Endothelial cell of umbilical vein (primary cell): Measurements from ENCODE around the gene PGA3. TPM values are rescaled to one million over a fixed set of nuclear protein-coding genes. Genes with fewer than 3 reads are reported as not detected.

Source experiments
- BruUV-seq: library from RNA; stranded (reverse); fragments of 400-500 nt; replicated peaks from 2 replicates; lab custom pipeline; 2021; lab: Mats Ljungman, UMichigan
- CTCF ChIA-PET: fragments of 300-600, 350-600 bp; sonication (Branson Sonifier 250); formaldehyde crosslinking; loops from one replicate; lab custom pipeline; 2021; ENCODE audit warnings: antibody characterized with exemption, inconsistent platforms; lab: Charles Lee
- POLR2A ChIA-PET: fragments of 300-600, 350-600 bp; sonication (Branson Sonifier 250); formaldehyde crosslinking; loops from one replicate; lab custom pipeline; 2021; ENCODE audit warnings: antibody characterized with exemption, inconsistent platforms; lab: Charles Lee
- DNase-seq: peaks from one replicate; pipeline ENCODE4 v3.0.0-alpha.2; 2011; ENCODE audit warnings: low read depth, low spot score
- FAIRE-seq: peaks from 2 replicates; lab custom pipeline; 2011; peaks lifted over from hg19 to GRCh38; lab: Jason Lieb, UNC
- H2AFZ ChIP-seq: 2 replicates; pipeline ENCODE4 v1.6.0; 2012; ENCODE audit warnings: low read depth, low read length, control low read depth, inconsistent platforms
- H3K27ac ChIP-seq: 2 replicates; pipeline ENCODE4 v1.5.1; 2011; ENCODE audit warnings: low read depth, mild to moderate bottlenecking, control low read depth, low read length, moderate library complexity; ENCODE audit not compliant: insufficient read depth
- H3K27me3 ChIP-seq, 2 experiments: 2 replicates each; pipeline versions ENCODE4 v1.6.0 to v1.6.1; 2011; ENCODE audit warnings: low read length in 2 of 2, mixed read lengths in 1 of 2; ENCODE audit not compliant: control insufficient read depth in 2 of 2, insufficient read depth in 2 of 2
- H3K36me3 ChIP-seq, 2 experiments: 2 replicates in 1 of 2; 3 replicates in 1 of 2; pipeline ENCODE4 v1.5.1; 2011; ENCODE audit warnings: low read length in 2 of 2, mild to moderate bottlenecking in 1 of 2, moderate library complexity in 1 of 2; ENCODE audit not compliant: control insufficient read depth in 2 of 2, insufficient read depth in 2 of 2; ENCODE audit errors: extremely low read depth in 1 of 2
- H3K4me1 ChIP-seq: 3 replicates; pipeline ENCODE4 v1.5.1; 2011; ENCODE audit warnings: mild to moderate bottlenecking, low read length; ENCODE audit not compliant: control insufficient read depth, insufficient read depth; ENCODE audit errors: extremely low read depth
- H3K4me2 ChIP-seq: 2 replicates; pipeline ENCODE4 v1.6.1; 2011; ENCODE audit warnings: low read length, control low read depth, mixed read lengths; ENCODE audit not compliant: insufficient read depth
- H3K4me3 ChIP-seq, 3 experiments: fragments of 200-600 bp in 1 of 3; sonication (generic), shearing (Covaris generic) in 1 of 3; replicated peaks in 1 of 3; 2 replicates each; pipeline ENCODE4 v1.5.1; 2011 to 2016; ENCODE audit warnings: control low read depth in 3 of 3, low read length in 3 of 3, mild to moderate bottlenecking in 2 of 3, inconsistent platforms in 1 of 3, low read depth in 1 of 3, moderate library complexity in 1 of 3; ENCODE audit not compliant: insufficient read depth in 1 of 3
- H3K79me2 ChIP-seq: 2 replicates; pipeline ENCODE4 v1.6.0; 2012; ENCODE audit warnings: low read length, inconsistent platforms; ENCODE audit not compliant: control insufficient read depth, insufficient read depth
- H3K9ac ChIP-seq: replicated peaks from 2 replicates; pipeline ENCODE3; 2011; ENCODE audit warnings: low read length, control low read depth; ENCODE audit not compliant: insufficient read depth; ENCODE audit errors: extremely low read depth
- H3K9me1 ChIP-seq: replicated peaks from 3 replicates; pipeline ENCODE4 v1.6.0; 2011; ENCODE audit warnings: mild to moderate bottlenecking, low read length; ENCODE audit not compliant: control insufficient read depth, insufficient read depth; ENCODE audit errors: extremely low read depth
- H3K9me3 ChIP-seq: replicated peaks from 2 replicates; pipeline ENCODE4 v1.5.1; 2012; ENCODE audit warnings: low read length, inconsistent platforms; ENCODE audit not compliant: control insufficient read depth, insufficient read depth
- H4K20me1 ChIP-seq: replicated peaks from 2 replicates; pipeline ENCODE3; 2011; ENCODE audit warnings: mild to moderate bottlenecking, low read length; ENCODE audit not compliant: control insufficient read depth, insufficient read depth; ENCODE audit errors: extremely low read depth
- EZH2 ChIP-seq: IDR thresholded peaks from 2 replicates; pipeline ENCODE4 v1.6.1; 2012; ENCODE audit warnings: borderline replicate concordance, low read depth, mild to moderate bottlenecking, moderate library complexity, low read length, inconsistent platforms; ENCODE audit not compliant: severe bottlenecking
- FOS ChIP-seq: IDR thresholded peaks from 2 replicates; pipeline ENCODE4 v1.6.1; 2011; ENCODE audit warnings: mild to moderate bottlenecking, low read length, moderate library complexity, borderline replicate concordance; ENCODE audit not compliant: insufficient read depth
- GATA2 ChIP-seq: IDR thresholded peaks from 2 replicates; pipeline ENCODE4 v1.7.0; 2011; ENCODE audit warnings: low read depth, mild to moderate bottlenecking, moderate library complexity, mixed read lengths, low read length; ENCODE audit not compliant: insufficient read length, insufficient read depth
- JUN ChIP-seq: IDR thresholded peaks from 2 replicates; pipeline ENCODE4 v1.6.1; 2011; ENCODE audit warnings: borderline replicate concordance, low read depth; ENCODE audit not compliant: insufficient read length, insufficient read depth
- MYC ChIP-seq: IDR thresholded peaks from one replicate; pipeline ENCODE4 v1.6.1; 2011; ENCODE audit warnings: mild to moderate bottlenecking, low read depth, low read length
- POLR2A ChIP-seq: IDR thresholded peaks from 2 replicates; pipeline ENCODE4 v1.6.1; 2012; ENCODE audit warnings: low read depth, mild to moderate bottlenecking, control low read depth, low read length
- dilution Hi-C: fragments of 300-500 bp; cut with MboI; formaldehyde crosslinking; loops from one replicate; pipeline ENCODE4 v1.15.0; 2019; ENCODE audit warnings: low sequenced_read_pairs; ENCODE audit not compliant: extremely low pct_ligation_motif_present
- intact Hi-C: fragments of 100-400 bp; cut with micrococcal nuclease; formaldehyde crosslinking; loops from one replicate; pipeline ENCODE4 v1.10.0; 2022
- polyA plus RNA-seq, 4 experiments: library from polyadenylated mRNA; depleted of rRNA in 3 of 4; stranded (reverse) in 3 of 4; unstranded in 1 of 4; fragments of >200 nt; gene quantifications; 2 replicates each; pipeline versions ENCODE4 v1.2.1 to v1.2.3, GENCODE V29; 2011 to 2012; ENCODE audit warnings: missing spikeins in 1 of 4
- total RNA-seq: library from RNA; stranded (reverse); gene quantifications from 2 replicates; pipeline ENCODE4 v1.2.3, GENCODE V29; 2021
- TF ChIP-seq, protein P1 (sequence below), 2 donors: IDR thresholded peaks; 1 replicate in 1 of 2; 2 replicates in 1 of 2; pipeline ENCODE4 v1.5.1; 2011; ENCODE audit warnings: low read length in 2 of 2, mild to moderate bottlenecking in 2 of 2, moderate library complexity in 2 of 2, control low read depth in 1 of 2, inconsistent platforms in 1 of 2, low read depth in 1 of 2; ENCODE audit not compliant: insufficient read depth in 1 of 2; ENCODE audit errors: extremely low read depth in 1 of 2
- TF ChIP-seq, protein P2 (sequence below): IDR thresholded peaks from 2 replicates; pipeline ENCODE4 v1.6.1; 2011; ENCODE audit not compliant: insufficient read depth, insufficient read length

PGA3 gene
- total and polyA plus RNA-seq, 2 donors (not counting 3 experiments of a cell fraction or from before 2014, with no cell fraction given), result not detected

DNA sequence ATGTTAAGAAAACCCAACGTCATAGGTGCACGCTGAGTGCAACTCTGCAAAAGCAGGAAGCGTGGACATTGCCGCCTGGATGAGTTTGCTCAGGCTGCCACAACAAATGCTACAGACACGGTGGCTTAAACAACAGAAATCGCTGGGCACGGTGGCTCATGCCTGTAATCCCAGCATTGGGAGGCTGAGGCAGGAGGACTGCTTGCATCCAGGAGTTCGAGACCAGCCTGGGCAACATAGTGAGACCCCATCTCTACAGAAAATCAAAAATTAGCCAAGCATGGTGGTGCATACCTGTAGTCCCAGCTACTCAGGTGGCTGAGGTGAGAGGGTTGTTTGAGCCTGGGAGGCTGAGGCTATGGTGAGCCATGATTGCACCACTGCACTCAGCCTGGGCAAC is 13.4 kb upstream of the PGA3 start:
- no peak for DNase-seq
- POLR2A ChIA-PET, result no interaction called here
- TF ChIP-seq GATA2 (no peak), EZH2 (no peak), FOS (no peak), JUN (no peak), MYC (no peak), POLR2A (no peak)
- TF ChIP-seq, protein P1, sequence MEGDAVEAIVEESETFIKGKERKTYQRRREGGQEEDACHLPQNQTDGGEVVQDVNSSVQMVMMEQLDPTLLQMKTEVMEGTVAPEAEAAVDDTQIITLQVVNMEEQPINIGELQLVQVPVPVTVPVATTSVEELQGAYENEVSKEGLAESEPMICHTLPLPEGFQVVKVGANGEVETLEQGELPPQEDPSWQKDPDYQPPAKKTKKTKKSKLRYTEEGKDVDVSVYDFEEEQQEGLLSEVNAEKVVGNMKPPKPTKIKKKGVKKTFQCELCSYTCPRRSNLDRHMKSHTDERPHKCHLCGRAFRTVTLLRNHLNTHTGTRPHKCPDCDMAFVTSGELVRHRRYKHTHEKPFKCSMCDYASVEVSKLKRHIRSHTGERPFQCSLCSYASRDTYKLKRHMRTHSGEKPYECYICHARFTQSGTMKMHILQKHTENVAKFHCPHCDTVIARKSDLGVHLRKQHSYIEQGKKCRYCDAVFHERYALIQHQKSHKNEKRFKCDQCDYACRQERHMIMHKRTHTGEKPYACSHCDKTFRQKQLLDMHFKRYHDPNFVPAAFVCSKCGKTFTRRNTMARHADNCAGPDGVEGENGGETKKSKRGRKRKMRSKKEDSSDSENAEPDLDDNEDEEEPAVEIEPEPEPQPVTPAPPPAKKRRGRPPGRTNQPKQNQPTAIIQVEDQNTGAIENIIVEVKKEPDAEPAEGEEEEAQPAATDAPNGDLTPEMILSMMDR (IDR thresholded peaks at IDR 0.05; ENCODE audit: extremely low read depth in 1 of 2, insufficient read depth in 1 of 2, low read depth in 1 of 2, low read length in 2 of 2), result no peak
- TF ChIP-seq, protein P2, sequence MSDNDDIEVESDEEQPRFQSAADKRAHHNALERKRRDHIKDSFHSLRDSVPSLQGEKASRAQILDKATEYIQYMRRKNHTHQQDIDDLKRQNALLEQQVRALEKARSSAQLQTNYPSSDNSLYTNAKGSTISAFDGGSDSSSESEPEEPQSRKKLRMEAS, result no peak

More for the DNA sequence above, 13.4 kb upstream of the PGA3 start:
- Histone ChIP-seq H2AFZ (no peak overlapping the region), H3K9ac (no peak overlapping the region), H3K79me2 (no peaks in the 10 kb centered on the region), H3K9me3 (no peaks in the 10 kb centered on the region), H3K4me2 (no peak overlapping the region), H3K27me3 (no peaks in the 10 kb centered on the region), H3K4me3 (no peak overlapping the region), H4K20me1 (no peaks in the 10 kb centered on the region), H3K27ac (no peak overlapping the region), H3K36me3 (no peaks in the 10 kb centered on the region), H3K4me1 (no peaks in the 10 kb centered on the region), H3K9me1 (no peaks in the 10 kb centered on the region)
- FAIRE-seq, result no peak
- intact Hi-C loops (no loop called here), dilution Hi-C loops (no loop called here)
- BruUV-seq, result no TSS peak
- CTCF ChIA-PET, result interaction anchor here (0.7 kb wide), 2 partner anchors 220 to 245 kb away, joined by 3 read pairs; no protein-coding TSS in a partner anchor
